DMS153 treated with DMSO at 0.1 percent for 48 hours (cell line): ENCODE data around the gene PKIG.
"Not testable (repeated sequence)": the region's sequence is repeated elsewhere in the genome, so short reads cannot be mapped to it uniquely, and the experiment has no call there.

ENCODE experiments used
- DNase-seq: peaks from one replicate; lab custom pipeline; 2025; ENCODE audit not compliant: unreplicated experiment; lab: John Stamatoyannopoulos, UW

Gene PKIG

DNA sequence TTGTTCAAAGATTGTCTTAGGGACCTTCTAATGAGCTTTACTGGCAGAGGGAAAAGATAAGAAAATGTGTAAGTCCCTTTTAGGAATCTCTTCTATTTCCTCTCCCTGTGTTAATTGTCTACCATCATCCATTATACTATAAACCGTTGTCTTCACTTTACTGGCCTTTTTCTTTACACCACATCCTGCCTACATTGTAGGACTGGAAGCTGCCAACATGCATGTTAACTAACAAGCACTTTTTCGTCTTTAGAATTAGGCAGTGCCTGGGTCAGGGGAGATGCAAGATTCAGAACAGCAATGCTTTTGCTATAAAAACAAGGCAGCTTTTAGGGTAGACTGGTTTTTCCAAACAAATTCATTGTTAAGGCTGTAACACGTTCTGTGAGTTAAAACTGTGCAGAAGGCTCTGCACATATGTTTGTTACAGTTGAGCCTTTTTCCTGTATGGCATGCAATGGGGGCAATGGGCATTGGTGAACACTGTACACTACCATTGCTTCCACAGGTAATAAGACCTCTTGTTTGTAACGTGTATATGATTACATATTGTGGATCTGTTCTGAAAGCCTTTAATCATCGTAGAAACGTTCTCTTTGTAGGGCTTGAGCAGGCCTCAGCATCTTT is 10.9 kb upstream of the PKIG start:
- DNase-seq, result no peak

DNA sequence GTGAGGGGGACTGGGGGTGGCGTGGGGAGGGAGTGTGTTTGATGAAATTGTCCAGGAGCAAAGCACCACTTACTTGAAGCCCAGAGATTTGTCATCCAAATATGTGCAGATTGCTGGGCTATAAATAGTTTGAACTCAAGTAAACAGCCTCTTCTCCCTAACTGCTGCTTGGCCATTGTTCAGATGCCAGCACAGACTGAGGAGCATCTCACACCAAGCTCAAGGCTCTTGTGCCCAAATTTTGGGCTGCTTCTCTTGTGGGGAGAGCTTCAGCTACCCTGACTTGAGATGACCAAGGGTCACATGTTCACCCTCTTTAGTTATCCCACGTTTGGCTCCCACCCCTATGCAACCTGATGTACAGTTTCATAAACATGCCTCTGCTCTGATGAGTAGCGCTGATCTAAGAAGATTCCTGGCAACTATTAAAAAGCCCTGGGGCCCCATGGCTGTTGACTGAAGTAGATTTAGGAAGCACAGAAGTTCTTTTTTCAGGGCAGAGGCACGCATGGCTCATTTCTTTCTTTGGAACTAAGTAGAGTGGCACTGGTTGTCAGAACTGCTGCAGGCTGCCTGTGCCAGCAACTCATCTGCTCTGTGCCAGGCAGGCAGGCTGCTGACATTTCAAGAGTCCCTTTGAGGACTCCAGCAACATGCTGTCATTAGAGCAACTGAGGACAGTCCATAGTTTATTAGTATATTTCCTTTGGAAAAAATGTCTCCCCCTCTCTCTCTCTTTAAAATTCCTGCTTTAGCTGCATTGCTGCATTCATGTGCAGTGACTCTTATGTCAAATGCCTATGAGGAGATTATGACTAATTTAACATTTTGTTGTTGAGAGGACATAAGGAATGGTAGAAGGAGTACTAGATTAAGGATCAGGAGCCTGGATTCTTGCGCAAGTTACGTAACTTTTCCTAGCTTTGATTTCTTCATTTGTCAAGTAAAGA is 9.6 kb upstream of the PKIG start:
- DNase-seq, result no peak

DNA sequence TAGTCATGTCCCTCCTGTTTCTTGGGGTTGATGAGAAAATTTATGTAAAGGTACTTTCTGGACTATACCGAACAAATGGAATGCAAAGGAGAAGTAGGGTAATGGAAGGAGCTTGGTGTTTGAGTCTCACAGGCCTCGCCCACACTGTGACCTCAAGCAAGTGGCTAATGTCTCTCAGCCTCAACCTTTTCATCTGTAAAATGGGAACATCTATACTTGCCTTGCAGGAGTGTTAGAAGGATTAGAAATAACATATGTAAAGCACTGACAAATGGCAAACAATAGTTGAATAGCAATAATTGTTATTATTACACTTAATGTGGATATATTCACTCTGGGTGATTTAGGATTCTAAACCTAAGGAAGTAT is 8.9 kb upstream of the PKIG start:
- no peak for DNase-seq

DNA sequence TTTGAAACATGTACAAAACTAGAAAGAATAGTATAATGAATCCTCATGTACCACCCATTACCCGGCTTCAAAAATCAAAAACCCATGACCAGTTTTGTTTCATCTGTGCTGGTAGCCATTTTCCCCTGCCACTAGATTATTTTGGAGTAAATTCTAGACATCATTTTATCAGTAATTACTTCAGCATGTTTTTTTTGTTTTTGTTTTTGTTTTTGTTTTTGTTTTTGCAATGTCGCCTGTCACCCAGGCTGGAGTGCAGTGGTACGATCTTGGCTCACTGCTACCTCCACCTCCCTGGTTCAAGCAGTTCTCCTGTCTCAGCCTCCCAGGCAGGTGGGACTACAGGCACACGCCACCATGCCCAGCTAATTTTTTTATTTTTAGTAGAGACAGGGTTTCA is 8.0 kb upstream of the PKIG start:
- no peak for DNase-seq

DNA sequence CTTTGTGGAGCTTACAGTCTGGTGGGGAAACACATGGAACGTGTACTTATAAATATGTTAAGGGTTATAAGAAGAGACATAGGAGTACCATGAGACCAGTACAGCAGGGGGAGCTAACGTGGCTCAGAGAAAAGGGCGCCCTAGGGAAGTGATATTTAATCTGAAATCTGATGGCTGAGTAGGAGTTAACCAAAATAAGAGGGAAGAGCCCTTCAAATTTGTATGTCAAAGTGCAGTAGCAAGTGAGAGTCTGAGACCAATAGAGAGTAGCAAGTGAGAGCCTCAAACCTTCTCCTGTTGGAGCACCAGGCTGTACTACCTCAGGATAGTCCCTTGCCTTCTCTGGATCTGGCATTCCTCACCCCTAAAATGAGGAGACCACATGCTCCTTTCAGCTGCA is 6.1 kb upstream of the PKIG start:
- no peak for DNase-seq

DNA sequence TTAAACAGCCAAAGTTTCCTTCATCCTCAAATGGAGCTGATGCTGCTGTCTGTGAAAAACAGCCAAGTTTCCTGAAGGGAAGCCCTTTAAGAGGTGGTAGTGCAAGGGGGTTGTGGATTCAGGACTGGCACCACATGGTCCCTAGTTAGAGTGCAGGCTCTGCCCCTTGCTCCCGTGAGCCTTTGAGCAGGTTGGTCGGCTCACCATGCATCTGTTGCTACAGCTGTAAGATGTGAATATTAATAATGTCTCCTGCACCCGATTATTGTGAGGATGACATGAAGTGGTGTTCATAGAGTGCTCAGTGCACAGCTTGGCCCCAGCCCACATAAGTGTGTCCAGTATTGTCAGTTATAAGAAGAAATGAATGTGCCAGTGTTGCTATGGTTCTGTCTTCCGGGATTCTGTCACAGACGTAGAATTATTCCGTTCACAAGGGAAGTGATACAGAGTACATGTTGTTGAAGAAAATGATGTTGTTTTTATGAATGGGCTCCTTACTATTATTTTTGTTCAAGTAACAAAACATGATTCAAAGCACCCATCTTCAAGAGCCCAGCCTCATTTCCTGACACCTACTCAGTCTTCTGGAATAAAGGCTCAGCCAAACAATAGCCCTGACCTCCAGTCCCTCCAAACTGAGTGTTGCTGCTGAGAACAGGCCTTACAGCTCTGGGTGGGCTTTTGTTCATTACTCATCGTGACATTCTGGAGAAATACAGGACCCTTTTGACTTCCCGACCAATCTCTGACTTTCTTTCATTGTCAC is 2.9 kb upstream of the PKIG start:
- DNase-seq, result no peak

DNA sequence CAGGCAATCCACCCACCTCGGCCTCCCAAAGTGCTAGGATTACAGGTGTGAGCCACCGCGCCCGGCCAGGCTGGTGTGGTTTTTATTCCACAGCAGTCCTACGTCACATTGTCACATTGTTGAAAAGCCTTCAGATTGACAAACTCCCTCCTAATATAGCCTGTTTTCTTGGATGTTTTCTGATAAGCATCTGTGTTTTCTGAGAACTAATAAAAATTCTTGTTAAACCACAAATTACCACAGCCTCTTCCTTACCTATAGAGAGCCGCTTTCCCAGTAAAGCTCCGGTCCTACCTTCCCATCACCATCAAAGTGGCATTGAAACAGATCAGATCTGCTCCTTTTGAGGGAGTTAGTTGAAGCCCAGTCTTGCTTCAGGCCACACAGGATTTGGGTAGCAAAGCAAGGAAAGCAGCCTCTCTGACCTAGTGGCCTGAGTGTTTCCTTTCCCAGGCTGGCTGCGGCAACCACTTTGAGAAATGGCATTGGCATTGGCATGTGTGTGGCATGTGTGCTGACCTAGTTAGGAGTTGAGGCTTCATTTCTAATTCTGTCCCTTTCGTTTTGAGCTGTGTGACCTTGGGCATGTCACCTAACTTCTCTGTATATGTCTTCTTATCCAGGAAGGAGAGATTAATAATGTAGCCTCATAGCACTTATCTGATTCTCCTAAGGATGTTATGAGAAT is 1.7 kb upstream of the PKIG start:
- no peak for DNase-seq

DNA sequence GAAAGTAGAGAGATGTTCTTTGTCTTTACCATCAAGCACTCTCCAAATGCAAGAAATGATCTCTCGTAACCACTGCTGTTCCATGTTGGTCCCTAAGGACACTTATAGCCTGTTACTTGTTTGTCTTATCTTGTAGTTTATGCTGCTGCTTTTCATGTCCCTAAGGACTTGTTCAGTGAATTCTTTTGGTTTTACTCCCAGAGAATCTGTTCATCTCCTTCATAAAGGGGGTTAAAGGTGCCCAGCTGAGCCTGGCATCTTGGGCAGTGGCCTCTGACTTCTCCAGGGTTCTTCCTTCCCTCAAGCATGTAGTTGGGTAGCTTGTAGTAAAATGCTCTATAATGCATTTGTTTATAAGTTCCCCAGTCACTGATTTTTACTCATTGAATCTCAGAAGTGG is 864 bp upstream of the PKIG start:
- no peak for DNase-seq

DNA sequence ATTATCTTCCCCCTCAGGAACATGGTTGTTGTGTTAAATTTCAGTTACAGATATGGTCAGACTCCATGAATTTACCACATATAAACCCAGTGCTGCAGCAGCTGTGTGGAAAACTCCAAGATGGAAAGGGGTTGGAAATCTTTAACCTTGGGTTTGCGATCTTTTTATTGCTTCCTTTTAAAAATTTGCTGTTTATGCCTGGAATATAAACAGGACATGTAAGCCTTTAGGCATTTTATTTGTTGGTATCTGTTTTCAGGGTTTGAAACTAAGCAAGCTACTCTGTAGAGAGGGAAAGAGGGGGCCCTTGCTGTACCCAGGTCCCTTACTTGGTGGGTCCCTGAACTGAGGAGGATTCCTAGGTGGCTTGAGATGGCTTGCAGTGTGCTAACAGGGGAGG is 778 bp downstream of the PKIG start:
- DNase-seq, result no peak

DNA sequence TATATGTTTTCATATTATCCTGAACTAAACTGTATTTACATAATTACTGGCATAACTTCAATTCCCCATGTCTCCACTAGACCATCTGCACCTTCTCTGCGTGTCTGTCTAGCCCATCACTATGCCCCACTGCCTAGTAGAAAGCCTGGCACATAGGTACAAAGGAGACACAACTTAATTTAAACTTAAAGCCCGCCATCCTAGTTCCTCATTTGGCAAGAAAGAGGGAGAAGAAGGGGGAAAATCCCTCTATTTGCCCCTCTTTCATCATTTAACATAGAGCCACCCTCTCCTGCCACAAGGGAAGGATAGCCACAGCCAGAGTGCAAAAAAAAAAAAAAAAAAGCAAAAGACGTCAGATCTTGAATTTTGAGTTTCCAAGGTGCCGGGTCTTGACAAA is 1.8 kb downstream of the PKIG start:
- no peak for DNase-seq

DNA sequence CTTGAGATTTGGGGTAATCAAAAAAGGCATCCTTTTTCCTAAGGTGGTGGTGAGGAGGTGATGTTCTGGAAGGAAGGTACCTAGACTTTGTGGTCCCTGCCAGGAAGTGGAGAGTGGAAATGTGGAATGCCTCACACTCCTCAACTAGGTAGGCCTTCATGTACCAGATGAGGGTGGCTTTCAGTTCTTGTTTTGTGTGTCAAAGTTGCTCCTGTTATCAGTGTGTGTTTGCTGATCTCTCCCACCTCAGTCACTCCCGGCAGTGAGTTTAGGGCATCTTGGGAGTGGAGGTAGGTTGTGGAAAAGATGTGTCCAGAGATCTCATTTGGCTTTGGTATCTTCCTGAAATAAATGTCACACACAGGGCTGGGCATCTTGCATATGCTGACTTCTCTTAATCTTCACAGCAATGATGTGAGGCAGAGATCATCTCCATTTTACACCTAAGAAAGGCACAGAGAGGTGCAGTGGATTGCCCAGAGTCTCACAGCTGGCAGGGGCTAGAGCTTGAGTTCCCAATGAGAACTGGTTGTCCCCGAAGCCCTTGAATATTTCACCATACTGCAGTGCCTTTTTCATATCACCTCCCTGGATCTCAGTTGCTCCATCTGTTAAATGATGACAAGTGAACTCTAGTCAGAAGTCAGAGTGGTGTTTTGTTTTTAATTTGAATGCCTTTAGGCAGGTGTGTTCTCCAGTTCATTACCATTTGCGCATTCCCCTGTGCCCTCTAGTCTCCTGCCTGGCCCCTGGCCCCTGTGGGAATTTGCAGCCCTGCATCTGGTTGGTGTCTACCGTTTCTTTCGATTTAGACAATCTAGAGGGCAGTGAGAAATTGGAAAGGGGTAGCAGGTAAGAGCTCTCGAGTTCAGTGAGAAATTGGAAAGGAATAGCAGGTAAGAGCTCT is 2.9 kb downstream of the PKIG start:
- DNase-seq, result no peak

DNA sequence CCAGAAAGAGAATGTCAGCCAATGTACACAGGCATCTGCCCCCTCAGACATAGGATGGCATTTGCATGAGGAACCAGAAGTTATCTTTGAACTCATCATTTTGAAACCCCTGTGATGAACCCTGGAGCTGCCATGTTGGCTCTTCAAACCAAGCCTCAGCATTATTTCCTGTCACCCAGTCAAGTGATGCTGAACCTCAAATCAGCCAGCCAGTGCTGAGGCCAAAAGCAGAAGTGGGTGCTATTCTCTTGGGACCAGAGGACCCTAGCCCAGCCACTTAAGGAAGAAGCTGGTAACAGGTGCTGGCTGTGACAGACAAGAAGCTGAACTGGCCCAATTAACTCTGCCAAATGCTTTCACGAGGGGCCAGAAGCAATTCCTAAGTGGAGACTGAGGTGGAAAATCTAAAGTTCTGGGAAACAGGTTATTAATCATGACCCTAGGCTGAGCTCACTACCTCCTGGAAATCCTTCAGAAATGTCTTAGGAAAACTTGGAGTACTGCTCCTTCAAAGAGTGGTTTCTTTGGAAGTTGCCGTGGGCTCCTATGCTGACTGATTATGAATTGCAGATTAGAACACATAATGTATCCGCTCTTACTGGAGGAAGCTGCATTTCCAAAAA is 4.0 kb downstream of the PKIG start:
- DNase-seq, result no peak

DNA sequence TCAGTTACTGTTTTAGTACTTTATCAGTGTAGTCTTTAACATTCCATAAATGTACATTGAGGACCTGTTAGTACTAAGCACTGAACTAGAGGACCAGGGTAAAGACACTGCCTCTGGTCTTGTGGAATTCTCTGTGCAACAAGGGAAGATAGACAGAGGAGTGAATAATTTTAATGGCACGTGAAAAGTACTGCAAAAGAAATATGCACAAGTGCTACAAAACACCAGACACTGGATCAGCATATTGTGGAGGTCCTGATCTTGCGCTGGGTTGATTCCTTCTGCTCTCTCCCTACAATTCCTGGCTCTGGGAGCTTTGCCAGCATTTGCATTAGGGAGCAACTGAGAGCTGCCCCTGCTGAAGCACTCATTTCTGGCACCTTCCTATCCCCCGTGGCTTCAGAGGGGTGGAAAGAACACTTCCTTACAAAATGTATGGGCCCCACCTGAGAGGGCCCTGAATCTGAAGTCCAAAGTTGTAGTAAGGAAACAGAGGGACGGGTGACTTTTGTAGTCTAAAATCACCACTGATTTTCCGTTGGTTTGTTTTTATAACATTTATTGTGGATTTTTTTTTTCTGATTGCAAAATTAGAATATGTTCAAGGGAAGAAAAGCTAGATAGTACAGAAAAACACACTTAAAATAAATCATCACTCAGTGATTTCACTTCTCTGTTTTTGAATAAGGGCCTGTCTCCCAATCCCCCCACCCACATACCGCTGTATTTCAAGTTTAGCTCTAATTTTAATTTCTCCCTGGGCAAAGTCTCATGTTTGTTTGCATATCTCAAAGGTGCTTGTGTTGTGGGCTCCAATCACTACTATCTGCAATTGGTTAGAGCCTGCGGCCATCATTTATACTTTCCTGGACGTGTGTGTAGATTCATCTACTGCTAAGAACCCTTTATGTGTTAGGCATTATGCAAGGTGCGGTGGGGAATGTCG is 4.9 kb downstream of the PKIG start:
- DNase-seq, result no peak

DNA sequence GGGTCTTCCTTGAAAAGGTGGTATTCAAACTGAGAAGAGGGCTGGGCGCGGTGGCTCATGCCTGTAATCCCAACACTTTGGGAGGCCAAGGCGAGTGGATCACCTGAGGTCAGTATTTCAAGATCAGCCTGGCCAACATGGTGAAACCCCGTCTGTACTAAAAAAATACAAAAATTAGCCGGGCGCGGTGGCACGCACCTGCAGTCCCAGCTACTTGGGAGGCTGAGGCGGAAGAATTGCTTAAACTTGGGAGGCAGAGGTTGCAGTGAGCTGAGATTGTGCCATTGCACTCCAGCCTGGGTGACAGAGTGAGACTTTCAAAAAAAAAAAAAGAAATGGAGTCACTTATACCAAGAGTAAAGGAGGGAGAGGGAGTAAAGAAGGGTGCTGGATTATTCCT is 5.9 kb downstream of the PKIG start:
- not testable (repeated sequence) for DNase-seq

DNA sequence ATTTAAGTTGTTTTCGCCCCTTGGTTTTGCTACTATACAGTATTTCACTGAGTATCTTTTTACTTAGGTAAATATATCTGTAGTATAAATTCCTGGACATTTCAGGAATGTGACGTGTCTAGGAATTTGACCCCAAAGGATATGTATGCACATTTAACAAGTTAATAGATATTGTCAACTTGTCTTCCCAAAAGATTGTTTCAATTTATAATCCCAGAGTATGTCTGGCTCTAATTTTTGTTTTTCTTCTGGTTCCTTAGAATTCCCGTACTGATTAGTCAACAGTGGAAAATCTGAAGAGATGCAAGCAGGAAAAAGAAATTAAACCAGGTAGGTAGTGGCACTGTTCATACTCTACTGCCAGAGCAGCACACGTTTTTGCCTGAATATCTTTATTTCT is 7.2 kb downstream of the PKIG start:
- DNase-seq, result no peak

DNA sequence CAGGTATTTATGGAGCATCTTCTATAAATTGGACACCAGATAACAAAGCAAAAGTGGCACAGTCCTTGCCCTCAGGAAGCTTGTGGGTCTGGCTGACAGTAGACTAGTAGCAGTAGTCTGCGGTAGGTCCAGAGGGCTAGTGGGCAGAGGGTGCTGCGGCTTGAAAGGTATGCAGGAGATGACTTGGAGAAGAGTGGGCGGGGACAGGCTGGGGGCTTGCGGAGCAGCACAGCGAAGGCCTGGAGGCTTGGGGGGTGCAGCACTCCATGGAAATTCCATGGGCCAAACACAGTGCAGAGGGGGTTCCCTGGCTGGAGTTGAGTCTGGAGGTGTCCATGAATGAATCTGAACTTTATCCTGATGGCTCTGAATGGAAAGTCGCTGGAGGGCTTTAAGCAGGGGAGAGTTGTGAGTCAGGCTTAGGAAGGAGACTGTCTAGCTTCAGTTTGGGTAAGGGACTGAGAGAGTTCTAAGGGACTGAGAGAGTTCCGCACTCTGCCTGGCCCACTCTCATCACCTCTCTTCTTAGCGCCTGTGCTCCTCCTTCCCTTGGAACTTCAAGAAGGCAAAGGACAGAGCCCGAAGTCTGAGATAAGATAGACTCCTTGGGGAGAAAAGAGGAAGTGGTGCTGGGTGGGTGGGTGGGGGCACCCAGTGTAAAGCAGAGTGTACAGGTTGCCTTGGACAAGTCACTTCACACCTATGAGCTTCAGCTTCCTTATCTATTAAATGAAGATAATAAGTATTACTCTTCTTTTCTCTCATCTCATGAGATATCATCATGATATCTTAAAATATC is 8.8 kb downstream of the PKIG start:
- DNase-seq, result no peak

DNA sequence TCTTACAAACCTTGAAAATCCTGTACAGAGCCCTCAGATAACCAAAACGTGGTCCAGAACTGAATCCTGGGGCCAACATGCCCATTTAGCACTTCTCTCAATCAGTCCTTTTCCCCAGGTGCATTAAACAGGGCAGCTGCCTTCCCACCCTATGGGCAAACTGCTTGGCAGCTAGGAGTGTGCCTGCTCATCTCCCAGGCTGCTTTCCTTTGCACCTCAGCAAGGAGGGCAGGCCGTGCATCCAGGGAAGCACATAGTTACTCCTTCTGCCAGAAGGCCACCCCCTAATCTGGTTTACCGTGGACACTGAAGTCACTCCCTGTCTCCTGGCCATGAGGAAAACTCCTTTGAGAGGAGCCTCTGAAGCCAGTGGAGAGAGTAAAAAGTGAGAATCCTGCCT is 10.0 kb downstream of the PKIG start:
- DNase-seq, result no peak

DNA sequence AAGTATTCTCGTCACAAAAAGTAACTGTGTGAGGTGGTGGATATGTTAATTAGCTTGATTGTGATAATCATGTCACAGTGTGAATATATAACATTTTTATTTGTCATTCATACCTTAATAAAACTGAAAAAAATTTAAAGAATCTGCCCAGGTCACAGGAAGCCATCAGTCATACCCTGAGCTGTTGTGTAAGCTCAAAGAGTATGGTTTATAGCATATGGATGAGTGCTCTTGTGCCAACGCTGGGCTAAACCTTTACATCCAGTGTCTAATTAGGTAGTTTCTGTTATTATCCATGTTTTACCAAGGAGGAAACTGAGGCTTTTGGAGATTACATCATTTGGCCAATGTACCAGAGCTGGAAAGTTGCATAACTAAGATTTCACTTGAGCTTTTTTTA is 11.4 kb downstream of the PKIG start:
- DNase-seq, result no peak
